Peyer's patch (tissue), 4 donors: ENCODE measurements around the gene SAP25. TPM values are rescaled to one million over a fixed set of nuclear protein-coding genes. Genes with fewer than 3 reads are reported as not detected.
A peak's percentile ranks its signal among the peaks of the same experiment; 100 is the strongest.

Experiments
- DNase-seq, 3 donors: peaks; one replicate each; pipeline ENCODE4 v3.0.0-alpha.2; 2017 to 2019
- H3K27ac ChIP-seq, 4 donors: fragments of 200-600 bp; sonication (generic); one replicate each; pipeline ENCODE4 v1.5.1; 2016 to 2019
- H3K27me3 ChIP-seq, 2 donors: fragments of 200-600 bp; sonication (generic); one replicate each; pipeline ENCODE4 v1.5.1; 2019
- H3K36me3 ChIP-seq, 3 donors: fragments of 200-600 bp; sonication (generic); one replicate each; pipeline ENCODE4 v1.5.1; 2016 to 2019
- H3K4me1 ChIP-seq, 4 donors: fragments of 200-600 bp; sonication (generic); one replicate each; pipeline ENCODE4 v1.5.1; 2016 to 2019
- H3K4me3 ChIP-seq, 4 donors: fragments of 200-600 bp; sonication (generic); 1 replicate in 3 of 4; 2 replicates in 1 of 4; pipeline ENCODE4 v1.5.1; 2016 to 2019; ENCODE audit warnings: mild to moderate bottlenecking in 1 of 4
- H3K9me3 ChIP-seq, 4 donors: fragments of 200-600 bp; sonication (generic); one replicate each; pipeline ENCODE4 v1.5.1; 2016 to 2019; ENCODE audit warnings: mild to moderate bottlenecking in 1 of 4
- CTCF ChIP-seq, 6 experiments: fragments of 450-650 bp in 4 of 6; fragments of 200-600 bp in 2 of 6; sonication (generic) in 1 of 6; IDR thresholded peaks; one replicate each; pipeline ENCODE4 v1.5.1; 2017 to 2019; ENCODE audit warnings: antibody characterized with exemption in 6 of 6, mild to moderate bottlenecking in 3 of 6, moderate library complexity in 1 of 6
- POLR2A ChIP-seq, 2 donors: fragments of 450-650 bp; IDR thresholded peaks; one replicate each; pipeline ENCODE4 v1.5.1; 2017; ENCODE audit warnings: antibody characterized with exemption in 2 of 2, mild to moderate bottlenecking in 2 of 2, moderate library complexity in 2 of 2
- total RNA-seq, 4 donors: library from RNA; depleted of rRNA; stranded (reverse); fragments of >200 nt; gene quantifications; one replicate each; pipeline ENCODE4 v1.1.0, GENCODE V29; 2016

Gene SAP25
- total RNA-seq, 4 donors from 2014 or later = 2.5 to 18.2 (median 13.4) TPM

DNA sequence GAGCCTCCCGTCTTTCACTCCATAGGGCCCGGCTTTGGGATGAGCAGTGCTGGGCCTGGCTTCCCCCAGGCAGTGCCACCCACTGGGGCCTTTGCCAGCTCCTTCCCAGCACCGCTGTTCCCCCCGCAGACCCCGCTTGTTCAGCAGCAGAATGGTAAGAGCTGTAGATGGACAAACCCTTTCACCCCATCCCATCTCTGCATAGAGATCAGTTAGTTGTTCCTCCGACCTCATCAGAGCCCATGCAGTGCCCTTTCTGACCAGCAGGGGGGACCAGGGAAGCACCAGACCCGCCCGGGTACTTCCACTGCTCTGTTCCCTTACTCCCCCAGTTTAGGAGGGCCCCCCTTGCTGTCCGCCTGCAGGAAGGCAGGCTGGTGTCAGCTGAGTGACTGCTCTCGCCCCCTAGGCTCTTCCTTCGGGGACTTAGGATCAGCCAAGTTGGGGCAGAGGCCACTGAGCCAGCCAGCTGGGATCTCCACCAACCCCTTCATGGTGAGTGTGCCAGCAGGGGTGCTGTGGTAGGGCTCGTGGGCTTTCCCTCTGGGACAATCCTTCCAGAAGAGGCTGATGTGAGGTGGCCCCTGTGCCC lies 9.8 kb downstream of the SAP25 start:
- peaks cover 0 to 28% (median 0%) of the 10 kb centered on the region in 3 donors for H3K36me3 ChIP-seq

DNA sequence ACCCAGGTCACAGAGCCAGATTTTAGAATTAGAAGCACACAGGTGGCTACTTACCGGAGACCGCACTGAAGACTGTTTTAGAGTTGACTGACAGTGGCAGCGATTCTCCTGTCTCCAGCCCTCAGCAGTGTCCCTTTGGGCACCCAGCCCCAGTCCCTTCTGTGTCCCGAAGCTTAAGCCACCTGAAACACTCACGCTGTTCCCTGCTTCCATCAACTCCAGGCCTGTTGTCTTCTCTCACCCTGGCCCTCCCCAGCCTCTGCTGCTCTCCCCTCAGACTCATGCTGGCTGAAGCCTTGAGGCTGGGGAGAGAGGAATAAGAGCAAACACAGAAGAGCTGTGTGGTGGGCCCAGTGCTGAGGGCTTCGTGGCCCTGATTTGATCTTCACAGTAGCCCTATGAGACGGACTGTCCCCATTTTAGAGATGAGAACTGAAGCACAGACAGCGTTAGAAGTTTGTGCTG lies 10.6 kb downstream of the SAP25 start:
- H3K4me3 ChIP-seq = no peak overlapping the region
- H3K9me3 ChIP-seq = no peaks in the 10 kb centered on the region
- no peak overlapping the region for H3K27ac ChIP-seq
- no peaks in the 10 kb centered on the region for H3K27me3 ChIP-seq
- H3K36me3 ChIP-seq = peaks cover 0 to 29% (median 0%) of the 10 kb centered on the region in 3 donors
- no peak for TF ChIP-seq CTCF (IDR thresholded peaks at IDR 0.05)
- TF ChIP-seq POLR2A (IDR thresholded peaks at IDR 0.05) = no peak
- peaks cover 0 to 19% (median 3%) of the 10 kb centered on the region in 4 donors for H3K4me1 ChIP-seq
- no peak for DNase-seq

More for the DNA sequence above, 9.8 kb downstream of the SAP25 start:
- Histone ChIP-seq H3K27me3 (no peaks in the 10 kb centered on the region), H3K9me3 (no peaks in the 10 kb centered on the region), H3K4me1 (peaks cover 0 to 27% (median 6%) of the 10 kb centered on the region in 4 donors), H3K27ac (no peak overlapping the region), H3K4me3 (no peak overlapping the region)
- TF ChIP-seq CTCF (IDR thresholded peaks at IDR 0.05) = peak; percentile 91 to 98 (median 94)
- TF ChIP-seq POLR2A (IDR thresholded peaks at IDR 0.05) = no peak
- DNase-seq = peak; percentile 84 to 95 (median 90)

DNA sequence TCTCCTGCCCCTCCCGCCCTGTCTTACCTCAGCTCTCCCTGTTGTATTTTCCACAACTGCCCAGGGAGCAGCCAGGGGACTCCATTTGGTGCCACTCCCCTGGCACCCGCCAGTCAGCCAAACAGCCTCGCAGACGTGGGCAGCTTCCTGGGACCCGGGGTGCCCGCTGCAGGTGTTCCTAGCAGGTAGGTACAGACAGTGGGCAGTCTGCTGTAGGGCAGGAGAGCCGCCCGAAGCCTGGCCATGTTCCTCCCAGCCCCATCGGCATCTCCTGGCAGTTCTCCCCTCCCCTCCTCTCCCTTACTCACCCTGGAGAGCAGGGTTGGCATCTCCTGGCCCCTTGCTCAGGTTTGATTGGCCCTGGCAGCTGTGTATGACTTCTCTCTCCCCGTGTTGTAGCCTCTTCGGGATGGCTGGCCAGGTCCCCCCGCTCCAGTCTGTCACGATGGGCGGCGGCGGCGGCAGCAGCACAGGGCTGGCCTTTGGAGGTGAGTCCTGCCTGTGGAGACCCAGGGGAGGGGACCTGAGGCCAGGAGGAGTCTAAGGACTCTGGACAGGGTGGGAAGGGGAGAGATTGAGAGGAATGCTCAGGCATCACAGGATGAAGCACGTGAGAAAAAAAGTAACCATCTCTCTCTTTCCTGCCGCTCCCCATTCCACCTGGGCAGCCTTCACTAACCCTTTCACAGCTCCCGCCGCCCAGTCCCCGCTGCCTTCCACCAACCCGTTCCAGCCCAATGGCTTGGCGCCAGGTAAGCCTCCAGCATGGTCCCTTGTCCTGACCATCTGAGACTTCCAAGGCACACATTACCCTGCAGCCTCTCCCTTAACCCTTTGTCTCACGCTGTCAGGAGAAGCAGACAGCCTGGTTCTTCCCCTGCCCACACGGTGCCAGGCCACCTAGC lies 11.3 kb downstream of the SAP25 start:
- no peak for TF ChIP-seq POLR2A (IDR thresholded peaks at IDR 0.05)
- TF ChIP-seq CTCF (IDR thresholded peaks at IDR 0.05) = no peak
- no peaks in the 10 kb centered on the region for H3K27me3 ChIP-seq
- no peaks in the 10 kb centered on the region for H3K9me3 ChIP-seq
- no peak overlapping the region for H3K27ac ChIP-seq
- H3K36me3 ChIP-seq = peaks cover 0 to 34% (median 0%) of the 10 kb centered on the region in 3 donors
- H3K4me1 ChIP-seq = peaks cover 0 to 12% (median under 1%) of the 10 kb centered on the region in 4 donors
- H3K4me3 ChIP-seq = no peak overlapping the region
- DNase-seq = no peak

DNA sequence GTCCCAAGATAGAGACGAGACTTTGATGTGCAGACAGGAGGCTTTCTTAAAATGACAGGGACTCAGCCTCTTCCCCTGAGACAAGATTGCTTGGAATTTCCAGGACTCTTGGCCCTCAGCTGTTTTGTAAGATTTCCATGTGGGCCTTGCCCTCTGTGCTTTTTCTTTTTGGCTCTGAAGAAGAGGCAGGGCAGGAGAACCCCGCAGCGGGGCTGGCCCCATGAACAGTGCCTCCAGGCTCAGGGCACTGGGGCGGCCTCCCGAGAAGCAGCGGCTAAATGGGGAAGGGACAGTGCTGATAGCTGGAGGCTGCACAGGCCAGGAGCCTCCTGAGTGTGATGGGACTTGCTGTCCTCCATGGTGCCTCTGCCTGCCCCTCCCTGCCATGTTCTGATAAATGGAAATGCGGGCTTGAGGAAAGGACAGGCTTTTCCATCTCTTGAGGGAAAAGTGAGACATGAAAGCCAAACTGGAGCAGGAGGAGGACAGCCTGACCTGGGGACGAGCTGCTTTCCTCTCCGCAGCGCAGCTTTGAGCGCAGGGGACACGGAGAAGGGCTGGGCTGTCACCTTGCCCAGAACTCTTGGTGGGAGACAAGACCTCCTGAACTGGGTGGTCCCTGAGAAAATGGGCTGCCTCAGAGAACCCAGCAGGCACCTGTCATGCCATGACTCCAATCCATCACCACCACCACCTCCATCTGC lies 12.1 kb downstream of the SAP25 start:
- H3K9me3 ChIP-seq = no peaks in the 10 kb centered on the region
- H3K27ac ChIP-seq = no peak overlapping the region
- TF ChIP-seq CTCF (IDR thresholded peaks at IDR 0.05) (no peak), POLR2A (IDR thresholded peaks at IDR 0.05) (no peak)
- no peak for DNase-seq
- H3K27me3 ChIP-seq = no peaks in the 10 kb centered on the region
- H3K36me3 ChIP-seq = peaks cover 0 to 38% (median 0%) of the 10 kb centered on the region in 3 donors
- H3K4me1 ChIP-seq = peaks cover 0 to 5% (median 0%) of the 10 kb centered on the region in 4 donors
- H3K4me3 ChIP-seq = no peak overlapping the region

- no peak overlapping the region for H3K27ac ChIP-seq
- TF ChIP-seq CTCF (IDR thresholded peaks at IDR 0.05) (no peak), POLR2A (IDR thresholded peaks at IDR 0.05) (no peak)
These were observed 14.6 kb downstream of the SAP25 start for GRCh38 chr7:100559127-100559526.

More at GRCh38 chr7:100559127-100559526, 14.6 kb downstream of the SAP25 start:
- no peak for DNase-seq
- H3K4me3 ChIP-seq = no peak overlapping the region
- no peaks in the 10 kb centered on the region for H3K9me3 ChIP-seq
- peaks cover 0 to under 1% (median 0%) of the 10 kb centered on the region in 4 donors for H3K4me1 ChIP-seq
- no peaks in the 10 kb centered on the region for H3K27me3 ChIP-seq
- H3K36me3 ChIP-seq = peaks cover 0 to 55% (median 0%) of the 10 kb centered on the region in 3 donors
